A549 treated with ZK216348 at 1 μM for 4 hours (cell line): ENCODE data around the gene ZNF772. TPM values are rescaled to one million over a fixed set of nuclear protein-coding genes. Genes with fewer than 3 reads are reported as not detected.

Experiments used
- total RNA-seq: library from RNA; stranded (reverse); fragments of 200-300 nt; extraction: Qiagen RNA extraction; gene quantifications from 5 replicates; pipeline ENCODE4 v1.2.3, GENCODE V29; 2022; ENCODE audit warnings: low read depth

Gene ZNF772
- 0.97 to 2.1 TPM (median 1.4 TPM) in 5 replicates for total RNA-seq

GRCh38 chr19:57477191-57478008, at the start of gene ZNF772:
ZNF772 (minus strand) TSS chr19:57477566; CDS start chr19:57477309, 257 bp downstream.

DNA sequence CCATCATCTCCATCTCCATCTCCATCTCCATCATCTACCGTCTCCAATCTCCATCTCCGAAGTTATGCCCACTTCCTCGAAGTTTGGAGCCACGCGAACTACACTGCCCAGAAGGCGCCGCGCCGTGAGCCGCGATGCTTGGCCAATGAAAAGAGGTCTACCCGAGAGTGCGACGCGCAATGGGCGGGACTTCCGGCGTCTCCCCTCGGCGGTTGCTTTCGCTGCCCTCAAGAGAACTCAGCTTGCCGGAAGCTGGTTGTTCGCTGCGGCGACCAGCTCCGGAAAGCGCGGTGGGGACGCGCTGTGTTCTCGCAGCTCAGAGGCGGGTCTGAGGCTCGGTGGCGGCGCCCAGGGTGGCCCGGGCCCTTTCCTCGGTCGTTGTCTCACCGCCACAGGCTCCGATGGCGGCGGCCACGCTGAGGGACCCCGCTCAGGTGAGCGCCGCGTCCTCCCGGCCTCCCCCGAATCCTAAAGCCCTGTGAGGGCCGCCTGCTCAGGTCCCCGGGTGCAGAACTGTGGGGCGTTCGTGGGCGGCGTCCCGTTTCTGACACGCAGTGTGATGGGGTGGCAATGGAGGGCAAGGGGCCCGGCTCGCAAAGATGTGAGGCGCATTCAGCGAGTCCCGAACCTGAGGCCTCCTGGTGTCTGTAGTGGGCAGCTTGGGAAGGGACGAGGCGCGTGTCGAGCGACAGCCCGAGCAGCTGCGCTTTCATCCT, 22.5 kb upstream of the ZNF772 start, which contains the start of gene ZNF773:
ZNF773 (plus strand) TSS at position 259 of the 716 bp plus-strand sequence; CDS start at position 402, 143 bp downstream.

GRCh38 chr19:57487477-57488298, 10.3 kb upstream of the ZNF772 start, which contains the start of gene ZNF419:
ZNF419 (plus strand) TSS chr19:57487750; CDS start chr19:57487951, 201 bp downstream.

DNA sequence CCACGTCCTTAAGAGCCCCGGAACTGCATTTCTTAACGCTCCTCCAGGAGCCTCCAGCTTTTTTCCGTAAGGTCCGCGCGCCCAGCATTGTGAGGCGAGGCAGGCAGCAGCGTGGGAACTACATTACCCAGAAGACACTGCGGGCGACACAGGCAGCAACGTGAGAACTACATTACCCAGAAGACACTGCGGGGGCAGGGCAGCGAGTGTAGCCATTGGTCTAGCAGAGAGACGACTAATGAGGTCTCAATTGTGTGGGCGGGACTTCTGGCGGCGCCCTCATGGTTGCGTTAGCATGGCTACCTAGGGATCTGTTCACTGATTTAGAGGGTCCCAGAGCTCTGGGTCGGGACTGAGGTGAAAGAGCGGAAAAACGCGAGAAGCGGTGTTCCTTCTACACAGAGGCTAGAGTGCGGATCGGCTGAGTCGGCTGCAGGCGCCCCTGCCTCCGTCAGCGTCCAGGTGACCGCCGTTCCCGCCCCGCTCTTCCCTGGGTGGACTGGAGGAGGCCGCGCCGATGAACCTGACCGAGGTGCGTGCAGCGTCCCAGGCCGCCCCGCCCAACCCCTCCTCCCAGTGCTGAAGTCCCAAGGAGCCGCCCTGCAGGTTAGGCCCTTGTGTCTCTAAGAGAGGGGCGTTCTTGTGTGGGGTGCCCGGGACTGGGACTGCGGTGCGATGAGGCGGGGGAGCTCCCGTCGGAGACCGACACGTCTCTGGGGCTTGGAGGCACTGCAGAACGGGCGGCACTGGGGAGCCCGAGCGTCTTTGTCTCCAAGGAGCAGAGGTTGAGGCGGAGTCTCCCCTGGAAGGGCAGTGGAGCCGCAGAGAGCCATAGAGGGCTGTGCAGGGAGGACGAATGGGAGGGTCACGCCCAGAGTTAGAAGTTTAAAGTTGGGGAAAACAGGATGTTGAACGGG, 42.0 kb downstream of the ZNF772 start, which contains the start of gene ZNF749:
ZNF749 (plus strand) TSS at position 264 of the 917 bp plus-strand sequence; CDS start at position 518, 254 bp downstream.

Other genes starting within 250 kb of the ZNF772 start
- gene AURKC, start 246.5 kb downstream of the ZNF772 start, total RNA-seq: 0.26 to 0.53 TPM (median 0.38 TPM) in 3 of 5 replicates, not detected in the others
- 1.1 to 2.6 TPM (median 2.1 TPM) in 5 replicates for gene ZNF805, start 236.9 kb downstream of the ZNF772 start, total RNA-seq
- 0.85 to 1.5 TPM (median 1.2 TPM) in 5 replicates for gene ZNF460, start 197.1 kb downstream of the ZNF772 start, total RNA-seq
- 1.3 to 2.1 TPM (median 1.8 TPM) in 5 replicates for gene ZNF543, start 157.1 kb downstream of the ZNF772 start, total RNA-seq
- 1.8 to 2.3 TPM (median 2.1 TPM) in 5 replicates for gene ZNF304, start 126.3 kb downstream of the ZNF772 start, total RNA-seq
- gene TRAPPC2B, start 114.0 kb downstream of the ZNF772 start, total RNA-seq: 12.2 to 16.4 TPM (median 13.2 TPM) in 5 replicates
- gene ZNF547, start 114.0 kb downstream of the ZNF772 start, total RNA-seq: 1.2 to 3.6 TPM (median 1.8 TPM) in 5 replicates
- 3.2 to 4.6 TPM (median 4.1 TPM) in 5 replicates for gene ZNF548, start 87.7 kb downstream of the ZNF772 start, total RNA-seq
- 4.2 to 6.4 TPM (median 4.9 TPM) in 5 replicates for gene ZNF17, start 66.4 kb downstream of the ZNF772 start, total RNA-seq
- 12.5 to 19.1 TPM (median 15.3 TPM) in 5 replicates for gene ZNF749, start 42.2 kb downstream of the ZNF772 start, total RNA-seq
- 0.06 TPM in 1 of 5 replicates, not detected in the others for gene VN1R1, start 20.4 kb downstream of the ZNF772 start, total RNA-seq
- gene ZNF419, start 10.2 kb upstream of the ZNF772 start, total RNA-seq: 5.8 to 8.5 TPM (median 6.7 TPM) in 5 replicates
- gene ZNF773, start 22.4 kb upstream of the ZNF772 start, total RNA-seq: 5.0 to 6.0 TPM (median 5.3 TPM) in 5 replicates
- 1.3 to 2.0 TPM (median 1.8 TPM) in 5 replicates for gene ZNF549, start 49.8 kb upstream of the ZNF772 start, total RNA-seq
- gene ZNF550, start 82.3 kb upstream of the ZNF772 start, total RNA-seq: 2.2 to 4.5 TPM (median 3.8 TPM) in 5 replicates
- 3.7 to 6.0 TPM (median 4.2 TPM) in 5 replicates for gene ZNF416, start 101.3 kb upstream of the ZNF772 start, total RNA-seq
- not detected in 5 replicates for gene ZIK1, start 106.6 kb upstream of the ZNF772 start, total RNA-seq
- 4.5 to 6.3 TPM (median 5.1 TPM) in 5 replicates for gene ZNF530, start 122.3 kb upstream of the ZNF772 start, total RNA-seq
- 8.5 to 9.6 TPM (median 9.3 TPM) in 5 replicates for gene ZNF134, start 136.7 kb upstream of the ZNF772 start, total RNA-seq
- 5.6 to 7.1 TPM (median 6.0 TPM) in 5 replicates for gene ZNF211, start 155.6 kb upstream of the ZNF772 start, total RNA-seq
- gene ZSCAN4, start 191.4 kb upstream of the ZNF772 start, total RNA-seq: not detected in 5 replicates
- 4.7 to 5.7 TPM (median 5.1 TPM) in 5 replicates for gene ZNF551, start 204.4 kb upstream of the ZNF772 start, total RNA-seq
- not detected in 5 replicates for gene ZNF154, start 231.6 kb upstream of the ZNF772 start, total RNA-seq